Measurements from ENCODE around the gene ARG1.
A peak's percentile ranks its signal among the peaks of the same experiment; 100 is the strongest.

The ARG1 gene

DNA sequence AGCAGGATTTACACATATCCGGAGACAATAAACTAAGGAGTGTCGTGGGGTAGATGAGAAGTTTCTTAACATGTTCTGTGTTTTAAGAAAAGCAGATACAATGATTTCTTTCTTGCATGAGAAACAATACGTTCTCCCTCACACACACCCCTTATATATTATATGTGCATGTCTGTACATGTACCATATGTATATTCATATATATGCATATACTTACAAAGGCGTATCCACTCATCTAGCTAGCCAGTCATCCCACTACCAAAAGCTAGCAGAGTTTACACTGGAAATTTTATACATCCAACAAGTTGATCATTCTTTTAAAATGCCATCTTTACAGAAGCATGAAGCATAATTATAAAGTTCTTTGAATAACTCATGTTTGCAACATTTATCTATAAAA lies 14.9 kb downstream of the ARG1 start:
- no peak for DNase-seq

DNA sequence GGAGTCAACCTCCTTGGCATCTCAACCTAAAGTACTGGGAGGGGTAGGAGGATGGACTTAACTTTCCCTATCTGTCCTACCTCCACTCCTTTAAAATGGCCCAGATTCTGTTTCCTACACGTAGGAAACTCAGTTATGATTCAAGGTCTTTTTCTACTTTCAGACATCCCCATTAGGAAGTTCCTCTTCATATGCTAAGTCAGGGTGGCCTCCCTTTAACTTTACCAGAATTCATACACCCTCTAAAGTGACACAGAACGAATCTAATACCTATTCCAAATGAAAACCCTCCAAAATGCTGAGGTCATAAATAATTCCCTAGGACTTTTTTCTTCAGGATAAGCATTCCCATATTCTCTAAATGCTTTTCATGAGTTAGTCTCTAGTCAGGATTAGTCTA lies 15.6 kb downstream of the ARG1 start:
- DNase-seq = no peak

DNA sequence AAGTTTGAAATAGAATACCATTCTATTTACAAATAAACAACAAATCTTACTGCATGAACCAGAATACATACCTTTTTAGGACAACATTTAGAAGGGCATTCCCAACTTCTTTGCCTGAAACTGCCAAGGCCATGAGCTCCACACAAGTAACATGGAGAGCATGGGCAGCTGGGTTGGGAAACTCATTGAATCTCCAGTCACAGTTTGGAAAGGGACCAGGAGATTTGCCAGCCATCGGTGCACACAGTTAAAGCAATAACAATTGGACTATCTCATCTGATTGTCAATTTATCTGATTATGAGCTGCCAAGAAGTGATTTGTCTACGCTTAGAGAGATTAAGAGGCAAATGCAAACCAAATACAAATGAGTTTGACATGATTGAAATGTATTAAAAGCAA lies 19.9 kb downstream of the ARG1 start:
- DNase-seq = no peak

DNA sequence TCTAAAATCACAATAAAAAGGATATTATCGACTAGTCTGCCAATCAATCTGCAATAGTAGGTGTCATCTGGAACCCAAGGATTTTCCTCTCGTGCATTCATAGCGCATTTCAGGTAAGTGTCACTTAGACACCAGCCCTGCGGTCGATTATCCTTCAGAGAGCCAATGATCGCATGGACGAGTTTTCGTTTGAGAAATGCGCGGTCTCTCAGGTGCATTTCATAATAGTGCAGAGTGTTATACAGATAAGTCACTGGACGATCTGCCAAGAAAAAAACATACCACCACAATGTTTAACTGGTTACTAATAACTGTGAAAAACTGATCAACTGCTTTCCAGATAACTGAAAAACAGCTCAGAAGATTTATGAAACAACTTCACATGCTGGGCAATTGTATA lies 21.0 kb downstream of the ARG1 start:
- no peak for DNase-seq

DNA sequence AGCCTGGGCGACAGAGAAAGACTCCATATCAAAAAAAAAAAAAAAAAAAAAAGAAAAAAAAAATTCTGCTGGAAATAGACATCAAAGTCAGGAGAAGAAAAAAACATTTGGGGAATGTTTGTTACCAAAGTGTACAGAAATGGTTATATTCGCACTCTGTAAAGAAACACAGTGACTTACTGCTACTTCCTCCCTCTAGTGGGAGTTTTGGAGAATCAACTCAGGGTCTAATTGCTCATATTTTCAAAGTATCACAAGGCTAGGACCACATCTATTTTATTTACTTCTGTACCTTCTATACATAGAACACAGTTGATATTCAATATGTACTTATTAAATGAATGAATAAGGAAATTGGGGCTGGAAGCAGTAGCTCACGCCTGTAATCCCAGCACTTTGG lies 24.4 kb downstream of the ARG1 start:
- DNase-seq = no peak

DNA sequence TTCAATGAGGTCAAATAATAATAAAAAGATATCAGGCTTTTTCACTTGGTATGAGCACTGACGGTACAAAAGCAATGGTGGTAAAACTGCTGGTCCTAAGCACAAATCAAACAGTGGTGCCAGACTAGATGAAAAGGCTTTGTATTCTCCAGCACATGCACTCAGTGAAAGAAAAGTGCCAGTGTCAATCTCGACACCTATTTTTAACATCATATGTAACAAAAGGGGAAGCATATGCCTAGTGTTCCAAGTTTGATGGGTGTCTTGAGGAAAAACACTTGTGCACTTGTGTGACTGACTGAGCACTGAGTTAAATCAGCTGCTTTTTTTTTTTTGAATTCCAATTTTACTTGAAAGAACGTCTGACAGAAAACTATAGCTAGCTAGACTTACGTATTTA lies 27.7 kb downstream of the ARG1 start:
- no peak for DNase-seq

DNA sequence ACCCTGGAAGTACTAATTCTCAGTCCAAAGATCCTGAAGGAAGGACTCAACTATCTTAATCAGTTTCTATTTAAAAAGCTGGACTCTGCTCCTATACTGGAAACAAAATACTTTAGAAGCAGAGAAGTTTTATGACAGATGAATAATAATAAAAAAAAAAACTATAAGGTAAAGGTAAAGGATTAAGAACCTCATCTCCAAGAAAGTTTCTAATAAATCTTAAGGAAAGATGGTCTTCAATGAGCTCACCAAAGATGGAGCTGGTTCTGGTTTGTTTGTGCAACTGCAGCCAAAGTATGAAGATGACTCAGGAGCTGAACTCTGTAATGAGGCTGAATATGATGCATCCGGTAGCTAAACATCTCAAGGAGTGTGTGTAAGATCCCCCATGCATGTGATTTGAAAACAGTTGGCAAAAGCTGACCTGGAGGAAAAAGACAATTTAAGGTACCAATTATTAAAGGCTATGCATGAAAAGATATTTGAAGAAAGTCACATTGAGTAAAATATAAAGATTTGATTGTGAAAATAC lies 29.8 kb downstream of the ARG1 start:
- DNase-seq = no peak

DNA sequence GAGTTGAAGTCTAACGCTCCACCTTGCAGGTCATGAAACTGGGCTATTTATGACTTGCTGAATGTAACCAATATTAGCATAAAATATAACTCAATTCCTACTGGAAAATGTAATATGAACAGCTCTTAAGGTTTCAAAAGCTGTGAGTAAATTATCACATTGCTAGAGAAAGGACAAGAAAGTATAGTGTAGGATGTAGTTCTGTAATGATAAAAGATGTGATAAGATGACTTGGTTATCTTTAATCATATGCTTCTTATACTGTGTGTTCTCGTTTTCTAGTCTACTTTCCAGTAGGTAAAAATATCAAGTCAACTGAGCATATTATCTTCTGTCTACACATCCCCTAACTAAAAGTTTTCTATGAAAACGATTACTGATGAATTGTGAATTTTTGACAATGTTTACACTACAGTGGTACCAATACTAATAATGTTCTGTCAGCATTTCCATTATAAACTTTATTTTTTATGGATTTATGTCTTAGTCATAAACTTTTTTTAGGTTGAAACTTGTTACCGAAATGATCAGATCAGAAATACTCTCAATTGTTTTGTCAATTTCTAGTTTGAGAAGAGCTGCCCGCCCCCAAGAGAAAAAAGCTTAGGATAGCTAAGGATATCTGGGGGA lies 40.4 kb downstream of the ARG1 start:
- no peak for DNase-seq

DNA sequence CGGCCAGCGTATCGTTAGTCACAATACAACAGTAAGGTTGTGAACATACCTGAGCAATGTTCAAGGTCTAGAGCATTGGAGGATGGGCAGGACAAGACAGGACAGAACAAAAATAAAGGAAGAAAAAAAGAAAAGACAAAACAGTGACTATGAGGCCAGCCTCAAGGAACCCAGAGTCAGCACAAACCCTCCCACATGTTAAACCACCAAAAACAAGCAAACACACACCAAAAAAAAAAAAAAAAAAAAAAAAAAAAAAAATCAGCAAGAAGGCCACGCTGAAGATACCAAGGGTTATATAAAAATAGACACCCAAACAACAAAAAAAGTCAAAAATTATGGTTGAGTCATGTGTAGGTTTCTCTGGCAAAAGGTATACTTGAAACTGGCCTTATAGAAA lies 42.2 kb downstream of the ARG1 start:
- DNase-seq = no peak

DNA sequence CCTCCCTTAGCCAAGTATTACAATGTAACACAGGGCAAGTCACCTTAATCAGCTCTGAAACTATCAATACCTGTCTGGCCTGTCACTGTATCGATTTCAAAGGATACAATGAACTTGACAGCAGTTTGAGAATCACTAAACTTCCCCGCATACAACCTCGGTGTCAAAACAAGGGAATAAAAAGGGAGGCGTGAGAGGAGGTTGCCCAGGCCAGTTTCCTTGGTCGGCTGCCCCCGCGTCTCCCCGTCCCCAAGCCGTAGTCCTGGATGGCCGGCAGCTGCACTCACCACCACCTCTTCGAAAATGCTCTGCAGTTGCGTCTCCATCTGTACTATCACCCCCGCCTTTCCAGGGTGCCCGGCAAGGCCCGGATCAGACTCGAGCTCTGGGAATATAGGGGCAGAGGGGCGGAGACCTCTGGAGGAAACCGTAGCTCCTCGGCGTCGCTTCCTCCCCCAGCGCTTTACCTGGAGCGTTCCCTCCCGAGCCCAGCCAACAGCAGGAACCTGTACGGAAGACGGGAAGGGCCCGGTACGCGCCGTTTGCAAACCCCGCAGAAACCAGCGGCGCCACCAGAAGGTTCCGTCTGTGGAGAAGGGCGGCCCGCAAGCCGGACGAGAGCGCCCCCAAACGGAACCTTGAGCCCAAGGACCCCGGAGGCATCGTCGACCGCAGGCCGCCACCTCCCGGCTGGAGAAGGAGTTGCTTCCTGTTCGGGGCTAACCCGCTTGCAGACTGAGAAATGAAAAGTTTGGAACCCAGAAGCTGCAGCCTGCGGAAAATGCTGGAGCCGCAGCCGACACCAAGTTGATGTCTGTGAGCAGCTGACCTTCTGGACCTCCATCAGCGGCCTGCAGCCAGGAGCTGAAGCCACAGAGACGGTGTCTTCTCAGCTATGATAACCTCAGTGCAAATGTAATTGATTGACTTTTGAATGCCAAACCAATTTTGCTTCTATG lies 55.0 kb downstream of the ARG1 start, which contains the start of gene MED23:
Gene MED23, minus strand, starts transcription at position 519 of the 959 bp plus-strand sequence. Its CDS starts 193 bp downstream, at position 326.
- DNase-seq = peak; percentile 95

DNA sequence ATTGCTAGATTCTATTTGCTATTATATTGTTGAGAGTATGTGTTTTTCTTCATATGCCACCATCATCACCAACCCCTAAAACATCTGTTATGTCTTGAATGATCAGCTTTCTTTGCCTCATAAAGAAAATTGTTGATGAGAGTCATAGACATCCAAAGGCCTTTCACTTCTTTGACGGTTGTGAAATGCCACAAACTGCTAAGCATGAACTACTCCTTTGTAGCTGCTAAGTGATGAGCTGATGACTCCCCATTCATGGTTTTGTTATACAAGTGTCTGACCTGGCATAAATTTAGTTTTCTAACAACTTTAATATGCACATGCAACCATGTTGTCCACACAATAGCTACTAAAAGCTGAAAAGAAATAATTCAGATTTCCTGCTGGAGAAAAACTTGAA lies 55.7 kb downstream of the ARG1 start:
- DNase-seq = no peak

DNA sequence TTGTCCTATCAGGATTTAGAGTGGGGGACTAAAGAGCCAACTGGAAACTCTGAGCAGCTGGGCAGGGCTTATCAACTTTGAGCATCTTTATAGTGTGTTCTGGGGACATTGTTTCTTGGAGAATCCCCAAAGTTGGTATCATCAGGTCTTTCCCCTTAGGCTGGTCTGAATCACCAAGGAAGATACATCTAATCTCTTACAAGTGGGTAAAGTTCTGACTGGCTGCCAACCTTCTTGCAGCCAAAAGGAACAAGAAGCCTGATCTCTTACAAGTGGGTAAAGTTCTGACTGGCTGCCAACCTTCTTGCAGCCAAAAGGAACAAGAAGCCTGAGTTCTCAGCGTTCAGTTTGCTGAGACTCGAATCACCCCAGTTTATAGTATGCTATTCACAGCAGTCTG lies 56.6 kb downstream of the ARG1 start:
- DNase-seq = no peak

DNA sequence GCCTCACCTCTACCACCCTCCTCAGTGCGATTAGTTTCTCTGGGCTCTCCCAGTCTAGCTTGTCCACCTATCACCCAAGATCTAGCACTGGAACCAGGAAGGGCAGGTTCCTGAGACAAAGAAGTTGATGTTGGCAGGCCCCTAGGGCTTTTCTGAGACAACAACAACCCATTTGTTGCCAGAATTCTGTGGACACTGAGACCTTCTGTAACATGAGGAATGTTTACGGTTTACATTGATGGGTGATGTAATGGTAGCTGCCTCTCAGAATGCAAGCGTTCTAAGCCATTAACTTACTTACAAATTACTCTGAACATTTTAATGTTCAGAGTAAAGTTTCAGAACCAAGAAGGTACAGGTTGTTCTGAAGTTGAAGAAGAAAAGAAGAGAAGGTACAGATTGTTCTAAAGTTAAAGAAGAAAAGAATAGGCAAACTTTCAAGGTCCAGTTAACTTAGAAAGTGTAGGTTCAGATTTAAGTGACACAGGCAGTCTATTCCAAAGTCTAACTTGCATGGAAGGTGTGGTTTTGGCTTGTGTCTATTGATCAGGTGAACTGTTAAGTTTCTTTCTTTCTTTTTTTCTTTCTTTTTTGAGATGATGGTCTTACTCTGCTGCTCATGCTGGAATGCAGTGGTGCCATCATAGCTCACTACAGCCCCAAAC lies 58.7 kb downstream of the ARG1 start:
- DNase-seq = no peak
